Trophoblast cell (in vitro differentiated cells and primary cell): Measurements from ENCODE around the gene RBM20.

Source experiments
- DNase-seq, 2 donors: peaks; one replicate each; pipeline ENCODE4 v3.0.0-alpha.2; 2016
- H2AFZ ChIP-seq: 2 replicates; pipeline ENCODE4 v1.6.1; 2013; ENCODE audit warnings: low read length, moderate library complexity, mild to moderate bottlenecking; ENCODE audit not compliant: insufficient read depth, poor library complexity
- H2AK5ac ChIP-seq: 2 replicates; pipeline ENCODE4 v1.6.1; 2013; ENCODE audit warnings: mild to moderate bottlenecking, low read length
- H2BK120ac ChIP-seq: 2 replicates; pipeline ENCODE4 v1.6.1; 2013; ENCODE audit warnings: low read length, mild to moderate bottlenecking, moderate library complexity; ENCODE audit not compliant: insufficient read depth, poor library complexity
- H2BK12ac ChIP-seq: 2 replicates; pipeline ENCODE4 v1.6.1; 2013; ENCODE audit warnings: mild to moderate bottlenecking, low read length, moderate library complexity
- H2BK5ac ChIP-seq: 2 replicates; pipeline ENCODE4 v1.6.1; 2013; ENCODE audit warnings: low read length, low read depth, moderate library complexity, mild to moderate bottlenecking; ENCODE audit not compliant: poor library complexity
- H3K14ac ChIP-seq: 2 replicates; pipeline ENCODE4 v1.6.1; 2013; ENCODE audit warnings: mild to moderate bottlenecking, low read length
- H3K18ac ChIP-seq: 2 replicates; pipeline ENCODE4 v1.6.1; 2013; ENCODE audit warnings: mild to moderate bottlenecking, low read length
- H3K23ac ChIP-seq: 2 replicates; pipeline ENCODE4 v1.6.1; 2013; ENCODE audit warnings: low read length
- H3K27ac ChIP-seq: 2 replicates; pipeline ENCODE4 v1.5.1; 2013; ENCODE audit warnings: low read depth, mild to moderate bottlenecking, inconsistent platforms, low read length, moderate library complexity
- H3K27me3 ChIP-seq: 2 replicates; pipeline ENCODE4 v1.6.1; 2013; ENCODE audit warnings: inconsistent platforms, mild to moderate bottlenecking, low read length, moderate library complexity; ENCODE audit not compliant: insufficient read depth
- H3K36me3 ChIP-seq, 2 experiments: 1 replicate in 1 of 2; 2 replicates in 1 of 2; pipeline ENCODE4 v1.6.1; 2013; ENCODE audit warnings: low read length in 2 of 2, mild to moderate bottlenecking in 2 of 2, moderate library complexity in 1 of 2; ENCODE audit not compliant: insufficient read depth in 2 of 2, control insufficient read depth in 1 of 2
- H3K4ac ChIP-seq: 2 replicates; pipeline ENCODE4 v1.6.1; 2013; ENCODE audit warnings: low read depth, mild to moderate bottlenecking, low read length, moderate library complexity
- H3K4me1 ChIP-seq, 2 experiments: 1 replicate in 1 of 2; 2 replicates in 1 of 2; pipeline ENCODE4 v1.6.1; 2013; ENCODE audit warnings: low read length in 2 of 2, mild to moderate bottlenecking in 2 of 2, moderate library complexity in 1 of 2; ENCODE audit not compliant: insufficient read depth in 2 of 2, control insufficient read depth in 1 of 2
- H3K4me2 ChIP-seq: 2 replicates; pipeline ENCODE4 v1.6.1; 2013; ENCODE audit warnings: inconsistent platforms, mild to moderate bottlenecking, low read length, moderate library complexity
- H3K4me3 ChIP-seq: 2 replicates; pipeline ENCODE4 v1.5.1; 2013; ENCODE audit warnings: mild to moderate bottlenecking, low read depth, low read length, inconsistent platforms
- H3K79me1 ChIP-seq: one replicate; pipeline ENCODE4 v1.6.1; 2013; ENCODE audit warnings: low read length
- H3K79me2 ChIP-seq: 2 replicates; pipeline ENCODE4 v1.6.1; 2013; ENCODE audit warnings: low read length, mild to moderate bottlenecking; ENCODE audit not compliant: control insufficient read depth, insufficient read depth, poor library complexity
- H3K9ac ChIP-seq: 2 replicates; pipeline ENCODE4 v1.6.1; 2013; ENCODE audit warnings: mild to moderate bottlenecking, low read length
- H3K9me3 ChIP-seq: 2 replicates; pipeline ENCODE4 v1.6.1; 2013; ENCODE audit warnings: low read depth, mild to moderate bottlenecking, control low read depth, inconsistent platforms, low read length; ENCODE audit not compliant: insufficient read depth
- H4K12ac ChIP-seq: 2 replicates; pipeline ENCODE4 v1.6.1; 2013; ENCODE audit warnings: low read depth, mild to moderate bottlenecking, low read length, moderate library complexity
- H4K8ac ChIP-seq: 2 replicates; pipeline ENCODE4 v1.6.1; 2013; ENCODE audit warnings: low read depth, mild to moderate bottlenecking, low read length, moderate library complexity
- H4K91ac ChIP-seq: one replicate; pipeline ENCODE4 v1.6.1; 2013; ENCODE audit warnings: low read depth, mild to moderate bottlenecking, low read length, moderate library complexity
- WGBS: extraction: QIAGEN DNeasy Blood & Tissue Kit; methylation state at CpG from one replicate; pipeline ENCODE4 v1.1.7; 2013; ENCODE audit warnings: missing lambda C conversion rate; ENCODE audit not compliant: insufficient read length, insufficient coverage; ENCODE audit errors: extremely low coverage; 5-methylcytosine and 5-hydroxymethylcytosine counted together

Gene RBM20

DNA sequence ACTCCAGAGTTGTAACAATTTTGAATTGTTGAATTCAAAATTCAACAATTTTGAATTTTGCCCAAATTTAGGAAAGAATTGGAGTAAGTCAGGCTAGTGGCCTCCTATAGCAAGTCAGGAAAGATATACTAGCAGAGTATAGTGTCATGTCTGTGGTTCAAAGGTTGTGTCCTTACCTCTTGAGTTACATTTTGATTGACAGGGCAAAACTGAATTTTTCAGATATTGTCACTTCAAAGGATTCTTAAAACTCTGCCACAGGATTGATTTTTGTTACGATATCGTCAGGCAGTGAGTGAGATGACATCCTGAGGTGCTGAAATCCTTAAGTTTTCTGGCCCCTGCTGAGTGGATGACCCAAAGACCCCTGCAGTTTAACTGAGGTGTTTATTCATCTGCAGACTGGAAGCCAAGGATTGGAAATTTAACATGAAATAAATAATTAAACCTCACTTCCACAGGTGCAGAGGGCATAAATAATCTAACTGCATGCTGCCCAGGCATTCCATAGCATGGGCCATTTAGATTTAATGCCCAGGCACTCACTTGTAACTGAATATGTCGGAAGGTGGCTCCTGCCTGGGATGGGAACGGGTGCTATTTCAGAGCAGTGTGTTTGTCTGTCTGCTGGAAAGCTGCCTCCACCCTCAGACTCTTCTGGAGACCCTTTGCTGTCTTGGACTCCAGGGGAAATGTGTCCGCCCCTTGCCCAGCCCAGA is 50.8 kb downstream of the RBM20 start:
- DNase-seq = no peak
- Histone ChIP-seq H4K8ac (no peak overlapping the region), H3K9me3 (no peaks in the 10 kb centered on the region), H2BK5ac (no peak overlapping the region), H3K79me2 (no peaks in the 10 kb centered on the region), H2BK120ac (no peak overlapping the region), H3K23ac (no peak overlapping the region), H2BK12ac (no peak overlapping the region), H3K4ac (no peak overlapping the region), H4K91ac (no peak overlapping the region), H3K9ac (no peak overlapping the region), H3K27ac (no peak overlapping the region), H3K27me3 (no peaks in the 10 kb centered on the region), H3K18ac (no peak overlapping the region), H3K4me1 (peaks cover 0 to 2% of the 10 kb centered on the region in 2 experiments), H3K79me1 (no peaks in the 10 kb centered on the region), H3K36me3 (no peaks in the 10 kb centered on the region), H3K4me2 (no peak overlapping the region), H2AK5ac (no peak overlapping the region), H3K14ac (no peak overlapping the region), H3K4me3 (no peak overlapping the region), H2AFZ (no peak overlapping the region), H4K12ac (no peak overlapping the region)
- no CpG with 5 or more reads among the region's 5 CpGs for WGBS

- Histone ChIP-seq H3K9ac (no peak overlapping the region), H2BK120ac (no peak overlapping the region), H3K4me2 (no peak overlapping the region), H3K14ac (no peak overlapping the region), H3K27me3 (no peaks in the 10 kb centered on the region), H3K9me3 (no peaks in the 10 kb centered on the region), H3K4me1 (peaks cover 0 to 2% of the 10 kb centered on the region in 2 experiments), H2BK5ac (no peak overlapping the region), H4K91ac (no peak overlapping the region), H4K8ac (no peak overlapping the region), H3K23ac (no peak overlapping the region), H2AFZ (no peak overlapping the region), H3K18ac (no peak overlapping the region), H4K12ac (no peak overlapping the region), H3K79me2 (no peaks in the 10 kb centered on the region), H3K27ac (no peak overlapping the region), H3K79me1 (no peaks in the 10 kb centered on the region), H2BK12ac (no peak overlapping the region), H2AK5ac (no peak overlapping the region), H3K4me3 (no peak overlapping the region), H3K4ac (no peak overlapping the region), H3K36me3 (no peaks in the 10 kb centered on the region)
- WGBS = no CpG with 5 or more reads among the region's 2 CpGs
- no peak for DNase-seq
These were observed 51.4 kb downstream of the RBM20 start for GRCh38 chr10:110695539-110695886.

DNA sequence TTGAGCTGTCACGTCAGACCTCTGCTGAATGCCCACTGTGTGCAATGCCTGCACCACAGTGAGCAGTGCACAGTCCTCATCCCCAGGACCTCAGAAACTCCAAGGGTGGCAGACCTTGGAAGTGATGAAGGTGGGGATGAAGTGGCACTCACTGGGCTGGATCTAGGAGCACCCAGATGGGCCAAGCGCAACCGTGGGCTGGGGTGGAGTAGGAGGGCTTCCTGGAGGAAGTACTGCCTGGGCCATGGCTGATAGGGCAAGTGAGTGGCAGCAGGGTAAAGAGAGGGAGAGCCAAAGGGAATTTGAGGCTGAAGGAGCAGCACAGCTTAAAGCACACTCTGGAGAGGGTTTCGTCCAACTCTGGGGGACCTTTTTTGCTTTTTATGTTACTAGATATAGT is 52.3 kb downstream of the RBM20 start:
- H3K4me2 ChIP-seq = no peak overlapping the region
- H4K8ac ChIP-seq = no peak overlapping the region
- no peak overlapping the region for H3K27ac ChIP-seq
- no peak overlapping the region for H2BK120ac ChIP-seq
- no peak overlapping the region for H3K18ac ChIP-seq
- peak overlapping the region; percentile 67 for H3K23ac ChIP-seq
- H3K9ac ChIP-seq = no peak overlapping the region
- no peaks in the 10 kb centered on the region for H3K79me1 ChIP-seq
- H4K12ac ChIP-seq = no peak overlapping the region
- no peak overlapping the region for H2AFZ ChIP-seq
- H4K91ac ChIP-seq = no peak overlapping the region
- H2AK5ac ChIP-seq = no peak overlapping the region
- peaks cover 0 to 3% of the 10 kb centered on the region in 2 experiments for H3K4me1 ChIP-seq
- no peaks in the 10 kb centered on the region for H3K79me2 ChIP-seq
- no peak overlapping the region for H2BK5ac ChIP-seq
- DNase-seq = no peak
- no peak overlapping the region for H3K4me3 ChIP-seq
- no peak overlapping the region for H2BK12ac ChIP-seq
- H3K36me3 ChIP-seq = no peaks in the 10 kb centered on the region
- H3K4ac ChIP-seq = no peak overlapping the region
- H3K27me3 ChIP-seq = no peaks in the 10 kb centered on the region
- no peaks in the 10 kb centered on the region for H3K9me3 ChIP-seq
- no peak overlapping the region for H3K14ac ChIP-seq
- no CpG with 5 or more reads among the region's 4 CpGs for WGBS

DNA sequence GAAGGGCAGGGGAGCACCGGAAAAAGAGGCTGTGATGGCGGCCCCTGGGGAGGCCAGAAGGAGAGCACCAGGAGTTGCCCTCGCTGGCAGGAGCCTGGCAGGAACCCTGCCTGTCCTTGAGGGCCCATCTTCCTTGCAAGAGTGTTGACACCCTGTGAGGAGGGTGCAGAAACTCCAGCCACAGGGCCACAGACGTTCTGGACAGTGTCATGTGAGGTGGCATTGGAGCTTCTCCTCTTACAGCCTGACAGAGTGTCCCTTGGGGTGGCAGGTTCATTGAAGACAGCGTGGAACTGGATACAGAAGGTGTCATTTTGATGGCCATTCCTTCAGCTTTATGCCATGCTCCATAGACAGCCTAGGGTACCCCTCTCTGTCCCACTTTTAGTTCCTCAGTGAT is 54.2 kb downstream of the RBM20 start:
- Histone ChIP-seq H2AFZ (no peak overlapping the region), H3K9me3 (no peaks in the 10 kb centered on the region), H2BK5ac (no peak overlapping the region), H3K9ac (no peak overlapping the region), H3K4me1 (peaks cover 0 to 8% of the 10 kb centered on the region in 2 experiments), H3K27ac (no peak overlapping the region), H3K4ac (no peak overlapping the region), H2AK5ac (peak overlapping the region; percentile 30), H3K14ac (no peak overlapping the region), H3K36me3 (no peaks in the 10 kb centered on the region), H3K79me1 (no peaks in the 10 kb centered on the region), H3K23ac (no peak overlapping the region), H3K27me3 (no peaks in the 10 kb centered on the region), H3K4me2 (no peak overlapping the region), H3K18ac (no peak overlapping the region), H2BK12ac (no peak overlapping the region), H4K8ac (no peak overlapping the region), H2BK120ac (no peak overlapping the region), H4K12ac (no peak overlapping the region), H4K91ac (no peak overlapping the region), H3K79me2 (no peaks in the 10 kb centered on the region), H3K4me3 (no peak overlapping the region)
- no peak for DNase-seq
- WGBS = no CpG with 5 or more reads among the region's 5 CpGs
